H1 (cell line): ENCODE results near the gene RERE. TPM values are rescaled to one million over a fixed set of nuclear protein-coding genes. Genes with fewer than 3 reads are reported as not detected.

Experiments used
- CTCF ChIA-PET: fragments of 300-600 bp; sonication (Branson Sonifier 250); formaldehyde crosslinking; loops from one replicate; lab custom pipeline; 2021; ENCODE audit not compliant: partially characterized antibody; lab: Charles Lee
- POLR2A ChIA-PET: fragments of 300-600 bp; sonication (Branson Sonifier 250); formaldehyde crosslinking; loops from one replicate; lab custom pipeline; 2021; ENCODE audit warnings: inconsistent platforms; ENCODE audit not compliant: partially characterized antibody; lab: Charles Lee
- DNase-seq, 2 experiments: peaks; one replicate each; pipeline versions ENCODE4 v3.0.0 to v3.0.0-alpha.2; 2010 to 2022; ENCODE audit warnings: low spot score in 2 of 2, low read depth in 1 of 2, mixed read lengths in 1 of 2
- FAIRE-seq: peaks from 2 replicates; lab custom pipeline; 2011; peaks lifted over from hg19 to GRCh38; lab: Jason Lieb, UNC
- H2AFZ ChIP-seq: 2 replicates; pipeline ENCODE4 v1.8.1; 2012; ENCODE audit warnings: low read length, inconsistent platforms
- H2AK5ac ChIP-seq: 2 replicates; pipeline ENCODE4 v1.6.1; 2013; ENCODE audit warnings: low read depth, low read length
- H2BK120ac ChIP-seq: replicated peaks from 2 replicates; pipeline ENCODE3; 2013; ENCODE audit warnings: low read depth, low read length, inconsistent platforms
- H2BK12ac ChIP-seq: 2 replicates; pipeline ENCODE4 v1.6.1; 2013; ENCODE audit warnings: low read depth, low read length
- H2BK15ac ChIP-seq: 2 replicates; pipeline ENCODE4 v1.6.1; 2013; ENCODE audit warnings: low read length
- H2BK20ac ChIP-seq: 2 replicates; pipeline ENCODE4 v1.6.1; 2013; ENCODE audit warnings: low read length
- H2BK5ac ChIP-seq: 2 replicates; pipeline ENCODE4 v1.6.1; 2013; ENCODE audit warnings: low read depth, low read length
- H3K14ac ChIP-seq: 2 replicates; pipeline ENCODE4 v1.6.1; 2013; ENCODE audit warnings: inconsistent platforms; ENCODE audit not compliant: insufficient read length
- H3K18ac ChIP-seq: 2 replicates; pipeline ENCODE4 v1.6.1; 2013; ENCODE audit warnings: low read length; ENCODE audit errors: extremely low read depth
- H3K23ac ChIP-seq: 2 replicates; pipeline ENCODE4 v1.6.1; 2013; ENCODE audit warnings: inconsistent platforms; ENCODE audit not compliant: insufficient read length
- H3K23me2 ChIP-seq: 2 replicates; pipeline ENCODE4 v1.6.1; 2013; ENCODE audit warnings: low read depth, low read length
- H3K27ac ChIP-seq: 2 replicates; pipeline ENCODE4 v1.6.1; 2011; ENCODE audit warnings: low read depth, low read length, inconsistent platforms
- H3K27me3 ChIP-seq, 4 experiments: replicated peaks in 1 of 4; 1 replicate in 1 of 4; 2 replicates in 3 of 4; pipeline versions ENCODE4 v1.6.1 to v1.8.1; 2011 to 2013; ENCODE audit warnings: low read length in 3 of 4, mild to moderate bottlenecking in 3 of 4, inconsistent platforms in 2 of 4, mixed read lengths in 2 of 4, moderate library complexity in 1 of 4; ENCODE audit not compliant: control insufficient read depth in 3 of 4, insufficient read depth in 3 of 4; ENCODE audit errors: extremely low read depth in 1 of 4
- H3K36me3 ChIP-seq, 4 experiments: 2 replicates each; pipeline versions ENCODE4 v1.6.1 to v1.8.1; 2011 to 2013; ENCODE audit warnings: mild to moderate bottlenecking in 4 of 4, low read length in 3 of 4, moderate library complexity in 2 of 4, control low read depth in 1 of 4, inconsistent platforms in 1 of 4; ENCODE audit not compliant: insufficient read depth in 4 of 4, control insufficient read depth in 2 of 4
- H3K4ac ChIP-seq: replicated peaks from 2 replicates; pipeline ENCODE3; 2013; ENCODE audit warnings: low read length, low read depth, mixed read lengths, inconsistent platforms; ENCODE audit not compliant: insufficient read length
- H3K4me1 ChIP-seq, 4 experiments: replicated peaks in 1 of 4; 1 replicate in 1 of 4; 2 replicates in 3 of 4; pipeline versions ENCODE4 v1.6.1 to v1.8.1; 2011 to 2013; ENCODE audit warnings: low read length in 3 of 4, inconsistent platforms in 2 of 4, mixed read lengths in 1 of 4; ENCODE audit not compliant: insufficient read depth in 4 of 4, control insufficient read depth in 3 of 4
- H3K4me2 ChIP-seq, 2 experiments: 2 replicates each; pipeline versions ENCODE4 v1.6.1 to v1.8.1; 2011 to 2013; ENCODE audit warnings: low read depth in 2 of 2, low read length in 2 of 2, control low read depth in 1 of 2, inconsistent platforms in 1 of 2, mild to moderate bottlenecking in 1 of 2; ENCODE audit not compliant: insufficient read depth in 1 of 2
- H3K4me3 ChIP-seq, 4 experiments: fragments of 200-600, 300-600 bp in 1 of 4; sonication (generic), shearing (Covaris generic), sonication (Bioruptor Twin) in 1 of 4; 2 replicates each; pipeline versions ENCODE4 v1.5.1 to v1.8.1; 2011 to 2016; ENCODE audit warnings: low read length in 4 of 4, low read depth in 3 of 4, control low read depth in 2 of 4, inconsistent platforms in 2 of 4, mild to moderate bottlenecking in 2 of 4, mixed read lengths in 1 of 4, moderate library complexity in 1 of 4; ENCODE audit not compliant: insufficient read depth in 2 of 4; ENCODE audit errors: extremely low read depth in 1 of 4
- H3K56ac ChIP-seq: replicated peaks from 2 replicates; pipeline ENCODE3; 2013; ENCODE audit warnings: low read depth, mild to moderate bottlenecking, mixed read lengths, low read length, inconsistent platforms; ENCODE audit not compliant: insufficient read length
- H3K79me1 ChIP-seq: 2 replicates; pipeline ENCODE4 v1.6.1; 2013; ENCODE audit warnings: low read depth, low read length, control low read depth
- H3K79me2 ChIP-seq, 2 experiments: 2 replicates each; pipeline versions ENCODE4 v1.6.1 to v1.8.1; 2012 to 2013; ENCODE audit warnings: low read length in 2 of 2, mild to moderate bottlenecking in 2 of 2, inconsistent platforms in 1 of 2; ENCODE audit not compliant: insufficient read depth in 2 of 2, control insufficient read depth in 1 of 2
- H3K9ac ChIP-seq, 4 experiments: replicated peaks in 1 of 4; 1 replicate in 1 of 4; 2 replicates in 3 of 4; pipeline versions ENCODE4 v1.6.1 to v1.8.1; 2011 to 2013; ENCODE audit warnings: low read depth in 3 of 4, low read length in 3 of 4, control low read depth in 2 of 4, mild to moderate bottlenecking in 2 of 4, moderate library complexity in 2 of 4, inconsistent platforms in 1 of 4; ENCODE audit errors: extremely low read depth in 1 of 4
- H3K9me3 ChIP-seq, 2 experiments: 2 replicates each; pipeline versions ENCODE4 v1.6.1 to v1.8.1; 2012 to 2013; ENCODE audit warnings: mild to moderate bottlenecking in 2 of 2, moderate library complexity in 2 of 2, control low read depth in 1 of 2, inconsistent platforms in 1 of 2, low read depth in 1 of 2, low read length in 1 of 2, mixed read lengths in 1 of 2; ENCODE audit not compliant: insufficient read depth in 2 of 2
- H4K20me1 ChIP-seq, 2 experiments: replicated peaks in 1 of 2; 2 replicates each; pipeline versions ENCODE3 to v1.8.1; 2011 to 2013; ENCODE audit warnings: inconsistent platforms in 2 of 2, low read length in 2 of 2, mild to moderate bottlenecking in 1 of 2; ENCODE audit not compliant: insufficient read depth in 2 of 2, control insufficient read depth in 1 of 2
- H4K5ac ChIP-seq: 2 replicates; pipeline ENCODE4 v1.6.1; 2013; ENCODE audit warnings: low read length, low read depth, mixed read lengths, inconsistent platforms; ENCODE audit not compliant: insufficient read length
- H4K8ac ChIP-seq: 2 replicates; pipeline ENCODE4 v1.8.0; 2013; ENCODE audit warnings: mild to moderate bottlenecking, moderate library complexity, low read length, inconsistent platforms; ENCODE audit not compliant: insufficient read depth; ENCODE audit errors: extremely low read depth
- H4K91ac ChIP-seq: replicated peaks from 2 replicates; pipeline ENCODE3; 2013; ENCODE audit warnings: low read length, mixed read lengths, inconsistent platforms; ENCODE audit not compliant: insufficient read length
- BCL11A ChIP-seq, 2 experiments: IDR thresholded peaks; one replicate each; pipeline ENCODE4 v1.6.1; 2011; ENCODE audit warnings: low read depth in 2 of 2, low read length in 2 of 2, mild to moderate bottlenecking in 2 of 2
- CBX5 ChIP-seq: fragments of 300-800, 300-1000 bp; sonication (generic); IDR thresholded peaks from 2 replicates; pipeline ENCODE4 v1.7.1; 2016; ENCODE audit warnings: antibody characterized with exemption, low read length, low read depth
- CREB1 ChIP-seq: IDR thresholded peaks from 2 replicates; pipeline ENCODE4 v1.6.1; 2012; ENCODE audit warnings: inconsistent platforms
- CTBP2 ChIP-seq: IDR thresholded peaks from 2 replicates; pipeline ENCODE4 v1.7.0; 2011; ENCODE audit warnings: borderline replicate concordance, mild to moderate bottlenecking, moderate library complexity, mixed read lengths, low read length; ENCODE audit not compliant: insufficient read depth, insufficient read length
- GABPA ChIP-seq: IDR thresholded peaks from 2 replicates; pipeline ENCODE4 v1.6.1; 2011; ENCODE audit warnings: mild to moderate bottlenecking, low read length, moderate library complexity, borderline replicate concordance; ENCODE audit not compliant: insufficient read depth
- HDAC6 ChIP-seq: IDR thresholded peaks from one replicate; pipeline ENCODE4 v1.7.1; 2012; ENCODE audit warnings: low read depth, mild to moderate bottlenecking, inconsistent platforms, low read length, moderate library complexity
- JUND ChIP-seq: IDR thresholded peaks from 2 replicates; pipeline ENCODE4 v1.6.1; 2011; ENCODE audit warnings: mild to moderate bottlenecking, improper control_type of control experiment, low read length
- KDM1A ChIP-seq: fragments of 200-600, 300-600 bp; sonication (generic); IDR thresholded peaks from 2 replicates; pipeline ENCODE4 v1.7.1; 2016; ENCODE audit warnings: mild to moderate bottlenecking, low read length, borderline replicate concordance
- RFX5 ChIP-seq: IDR thresholded peaks from 2 replicates; pipeline ENCODE4 v1.6.1; 2011; ENCODE audit warnings: low read depth, low read length, improper control_type of control experiment, borderline replicate concordance
- SP2 ChIP-seq: IDR thresholded peaks from 2 replicates; pipeline ENCODE4 v1.6.1; 2012; ENCODE audit warnings: mild to moderate bottlenecking, low read length, inconsistent platforms
- SP4 ChIP-seq: IDR thresholded peaks from 2 replicates; pipeline ENCODE4 v1.6.1; 2012; ENCODE audit warnings: low read length, inconsistent platforms
- ZNF274 ChIP-seq: IDR thresholded peaks from 2 replicates; pipeline ENCODE4 v1.7.0; 2012; ENCODE audit warnings: low read length, borderline replicate concordance; ENCODE audit errors: extremely low read depth
- WGBS, 2 experiments: shearing (Covaris generic) in 1 of 2; methylation state at CpG; one replicate each; pipeline versions ENCODE4 v1.1.6 to v1.1.7; 2013 to 2015; ENCODE audit warnings: low lambda C conversion rate in 2 of 2, mixed read lengths in 2 of 2, inconsistent platforms in 1 of 2, low coverage in 1 of 2, missing lambda C conversion rate in 1 of 2; ENCODE audit not compliant: insufficient replicate concordance in 2 of 2, insufficient coverage in 1 of 2, insufficient read length in 1 of 2; ENCODE audit errors: extremely low coverage in 1 of 2, missing lambda C conversion rate in 1 of 2; 5-methylcytosine and 5-hydroxymethylcytosine counted together
- polyA plus RNA-seq, 7 experiments: library from polyadenylated mRNA; depleted of rRNA in 3 of 7; stranded (reverse) in 5 of 7; unstranded in 2 of 7; fragments of >200 nt in 5 of 7; fragments of 200-250 nt in 2 of 7; gene quantifications; 1 replicate in 5 of 7; 2 replicates in 1 of 7; 4 replicates in 1 of 7; pipeline versions ENCODE4 v1.2.1 to v1.2.3, GENCODE V29; 2011 to 2013; ENCODE audit warnings: missing spikeins in 2 of 7, mixed read lengths in 2 of 7
- total RNA-seq: library from RNA; stranded (reverse); fragmentation: NEBNext Ultra II Directional; extraction: Animal tissue kit (Norgen Biotek cat#: 25700); gene quantifications from 2 replicates; pipeline ENCODE4 v1.2.1, GENCODE V29; 2021
- TF ChIP-seq, protein P1 (sequence below): IDR thresholded peaks from 2 replicates; pipeline ENCODE4 v1.6.1; 2012; ENCODE audit warnings: inconsistent platforms
- TF ChIP-seq, protein P2 (sequence below): IDR thresholded peaks from 2 replicates; pipeline ENCODE4 v1.6.1; 2011; ENCODE audit warnings: low read length, improper control_type of control experiment

The RERE gene
- total and polyA plus RNA-seq, 2 of the 8 experiments (the other 6 are each of a cell fraction or from before 2014, with no cell fraction given) = 15.3 to 142 TPM

DNA sequence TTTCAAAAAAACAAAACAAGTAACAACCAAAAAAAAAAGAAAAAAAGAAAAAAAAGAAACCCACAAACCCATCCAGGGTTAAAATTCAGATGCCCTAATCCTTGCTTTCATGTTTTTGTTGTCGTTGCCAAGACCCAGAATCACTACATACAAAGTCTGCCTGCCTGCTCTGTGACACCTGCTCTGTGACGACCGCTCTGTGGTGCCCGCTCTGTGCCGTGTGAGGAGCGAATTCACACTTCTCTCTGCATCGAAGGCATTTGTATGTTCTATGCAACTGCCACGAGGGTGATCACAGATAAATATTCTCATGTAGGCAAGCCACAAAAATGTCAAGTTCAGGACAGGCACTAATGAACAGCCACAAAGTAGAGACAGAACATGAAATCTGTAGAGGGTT is 321.0 kb downstream of the RERE start:
- Histone ChIP-seq H3K4ac (no peak overlapping the region), H3K36me3 (peaks cover 8 to 37% (median 29%) of the 10 kb centered on the region in 4 experiments)
- no peak for TF ChIP-seq CBX5
- no peak for TF ChIP-seq CTBP2
- no peak for TF ChIP-seq SP2
- TF ChIP-seq KDM1A = no peak
- TF ChIP-seq, protein P1, sequence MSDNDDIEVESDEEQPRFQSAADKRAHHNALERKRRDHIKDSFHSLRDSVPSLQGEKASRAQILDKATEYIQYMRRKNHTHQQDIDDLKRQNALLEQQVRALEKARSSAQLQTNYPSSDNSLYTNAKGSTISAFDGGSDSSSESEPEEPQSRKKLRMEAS = no peak
- no peak for TF ChIP-seq CREB1
- TF ChIP-seq JUND = no peak
- TF ChIP-seq ZNF274 = no peak
- TF ChIP-seq SP4 = no peak
- TF ChIP-seq, protein P2, sequence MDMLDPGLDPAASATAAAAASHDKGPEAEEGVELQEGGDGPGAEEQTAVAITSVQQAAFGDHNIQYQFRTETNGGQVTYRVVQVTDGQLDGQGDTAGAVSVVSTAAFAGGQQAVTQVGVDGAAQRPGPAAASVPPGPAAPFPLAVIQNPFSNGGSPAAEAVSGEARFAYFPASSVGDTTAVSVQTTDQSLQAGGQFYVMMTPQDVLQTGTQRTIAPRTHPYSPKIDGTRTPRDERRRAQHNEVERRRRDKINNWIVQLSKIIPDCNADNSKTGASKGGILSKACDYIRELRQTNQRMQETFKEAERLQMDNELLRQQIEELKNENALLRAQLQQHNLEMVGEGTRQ = no peak
- TF ChIP-seq RFX5 = no peak
- no peak for TF ChIP-seq GABPA
- TF ChIP-seq HDAC6 = no peak
- no peak for TF ChIP-seq BCL11A (IDR thresholded peaks at IDR 0.05; ENCODE audit: low read depth in 2 of 2, low read length in 2 of 2)

More for the DNA sequence above, 321.0 kb downstream of the RERE start:
- no peaks in the 10 kb centered on the region for H3K23me2 ChIP-seq
- no peak overlapping the region for H2BK5ac ChIP-seq
- H3K4me1 ChIP-seq = no peaks in the 10 kb centered on the region
- no peak overlapping the region for H3K4me2 ChIP-seq
- no peak overlapping the region for H4K5ac ChIP-seq
- ChIA-PET CTCF (no interaction called here), POLR2A (interaction anchor here (0.6 kb wide), 1 partner anchor 12 kb away, joined by 3 read pairs; no protein-coding TSS in a partner anchor)
- 94% methylated on average over 8 of the region's 8 CpGs; no CpG with 5 or more reads in 1 of the 2 experiments for WGBS, 2 experiments
- no peak overlapping the region for H2BK20ac ChIP-seq
- 0 out of 2 replicates have a peak, but pooled peaks cover 2% of the 10 kb centered on the region for H3K79me1 ChIP-seq
- H3K27ac ChIP-seq = no peak overlapping the region
- peaks cover 0 to 5% of the 10 kb centered on the region in 2 experiments; a peak in 2 of 4 replicates for H3K9me3 ChIP-seq
- no peak overlapping the region for H3K56ac ChIP-seq
- no peak overlapping the region for H2BK15ac ChIP-seq
- DNase-seq = no peak
- no peak overlapping the region for H3K9ac ChIP-seq
- H3K14ac ChIP-seq = no peak overlapping the region
- H2AFZ ChIP-seq = no peak overlapping the region
- H2BK12ac ChIP-seq = no peak overlapping the region
- H4K20me1 ChIP-seq = peaks cover 0 to 1% of the 10 kb centered on the region in 2 experiments
- no peak overlapping the region for H3K23ac ChIP-seq
- FAIRE-seq = no peak
- no peaks in the 10 kb centered on the region for H3K27me3 ChIP-seq
- no peak overlapping the region for H3K18ac ChIP-seq
- peaks cover 0 to 11% of the 10 kb centered on the region in 2 experiments; a peak in 2 of 4 replicates for H3K79me2 ChIP-seq
- H2BK120ac ChIP-seq = no peak overlapping the region
- no peak overlapping the region for H3K4me3 ChIP-seq
- H4K91ac ChIP-seq = no peak overlapping the region
- H2AK5ac ChIP-seq = no peak overlapping the region
- H4K8ac ChIP-seq = no peak overlapping the region
